SK-N-SH (cell line): ENCODE data around the gene USP40. TPM values are rescaled to one million over a fixed set of nuclear protein-coding genes. Genes with fewer than 3 reads are reported as not detected.

ENCODE experiments used
- CTCF ChIA-PET: fragments of 300-600, 350-600 bp; formaldehyde crosslinking; extraction: SDS; loops from one replicate; lab custom pipeline; 2021; lab: Yijun Ruan, JAX
- POLR2A ChIA-PET: fragments of 350-600 bp; sonication (Branson Sonifier 250); formaldehyde crosslinking; extraction: SDS; loops from one replicate; lab custom pipeline; 2020; ENCODE audit warnings: antibody characterized with exemption, inconsistent platforms; lab: Yijun Ruan, JAX
- DNase-seq: peaks from one replicate; pipeline ENCODE4 v3.0.0; 2012
- H2AFZ ChIP-seq: fragments of 200-600 bp; sonication (generic); 2 replicates; pipeline ENCODE4 v1.8.1; 2016; ENCODE audit warnings: antibody characterized with exemption, mild to moderate bottlenecking, low read depth
- H3F3A ChIP-seq: fragments of 200-600 bp; sonication (generic); replicated peaks from 2 replicates; pipeline ENCODE3; 2016; ENCODE audit warnings: antibody characterized with exemption, mild to moderate bottlenecking; ENCODE audit not compliant: insufficient read depth
- H3K27ac ChIP-seq, 2 experiments: fragments of 200-500 bp in 1 of 2; fragments of 200-600 bp in 1 of 2; sonication (Bioruptor generic) in 1 of 2; sonication (generic), shearing (Covaris generic) in 1 of 2; 2 replicates each; pipeline versions ENCODE4 v1.5.1 to v1.6.1; 2014 to 2016; ENCODE audit warnings: low read depth in 2 of 2, inconsistent platforms in 1 of 2, low read length in 1 of 2, mild to moderate bottlenecking in 1 of 2, mixed read lengths in 1 of 2
- H3K27me3 ChIP-seq: fragments of 200-600 bp; sonication (generic), shearing (Covaris generic); 2 replicates; pipeline ENCODE4 v1.6.1; 2016; ENCODE audit warnings: mixed run types; ENCODE audit not compliant: insufficient read depth
- H3K36me3 ChIP-seq, 2 experiments: fragments of 200-500 bp in 1 of 2; fragments of 200-600 bp in 1 of 2; sonication (Bioruptor generic) in 1 of 2; sonication (generic) in 1 of 2; replicated peaks in 1 of 2; 2 replicates each; pipeline versions ENCODE3 to v1.5.1; 2014 to 2016; ENCODE audit warnings: low read length in 1 of 2, mild to moderate bottlenecking in 1 of 2; ENCODE audit not compliant: insufficient read depth in 2 of 2, control insufficient read depth in 1 of 2
- H3K4me1 ChIP-seq, 2 experiments: fragments of 200-500 bp in 1 of 2; fragments of 200-600 bp in 1 of 2; sonication (Bioruptor generic) in 1 of 2; sonication (generic), shearing (Covaris generic) in 1 of 2; 2 replicates each; pipeline versions ENCODE4 v1.5.1 to v1.6.1; 2014 to 2016; ENCODE audit warnings: low read depth in 1 of 2, low read length in 1 of 2, mixed run types in 1 of 2; ENCODE audit not compliant: insufficient read depth in 2 of 2, control insufficient read depth in 1 of 2
- H3K4me2 ChIP-seq: fragments of 200-600 bp; sonication (generic), shearing (Covaris generic); 2 replicates; pipeline ENCODE4 v1.6.1; 2017; ENCODE audit warnings: mixed run types
- H3K4me3 ChIP-seq, 2 experiments: fragments of 200-500 bp in 1 of 2; fragments of 200-600 bp in 1 of 2; sonication (Bioruptor generic) in 1 of 2; sonication (generic), shearing (Covaris generic) in 1 of 2; 2 replicates each; pipeline versions ENCODE4 v1.5.1 to v1.8.1; 2014 to 2016; ENCODE audit warnings: low read depth in 2 of 2, inconsistent platforms in 1 of 2, low read length in 1 of 2, mild to moderate bottlenecking in 1 of 2, mixed read lengths in 1 of 2, moderate library complexity in 1 of 2
- H3K79me2 ChIP-seq: fragments of 200-600 bp; sonication (generic); 2 replicates; pipeline ENCODE4 v1.8.1; 2017; ENCODE audit warnings: mild to moderate bottlenecking; ENCODE audit not compliant: insufficient read depth
- H3K9ac ChIP-seq: fragments of 200-600 bp; sonication (generic); 2 replicates; pipeline ENCODE4 v1.6.1; 2017; ENCODE audit warnings: mixed run types
- H3K9me2 ChIP-seq: fragments of 200-600 bp; sonication (generic); 2 replicates; pipeline ENCODE4 v1.6.1; 2017; ENCODE audit warnings: mixed run types
- H3K9me3 ChIP-seq: fragments of 200-600 bp; sonication (generic); 2 replicates; pipeline ENCODE4 v1.6.1; 2017; ENCODE audit warnings: mixed run types, mild to moderate bottlenecking, moderate library complexity
- H4K20me1 ChIP-seq: fragments of 200-600 bp; sonication (generic); 2 replicates; pipeline ENCODE4 v1.6.1; 2017; ENCODE audit warnings: mild to moderate bottlenecking, mixed run types; ENCODE audit not compliant: insufficient read depth
- EP300 ChIP-seq, 2 experiments: IDR thresholded peaks; 2 replicates each; pipeline versions ENCODE4 v1.4.0 to v1.6.1; 2012; ENCODE audit warnings: borderline replicate concordance in 1 of 2, low read depth in 1 of 2, low read length in 1 of 2
- EZH2phosphoT487 ChIP-seq: fragments of 200-600 bp; sonication (generic); IDR thresholded peaks from 2 replicates; pipeline ENCODE4 v1.6.1; 2017; ENCODE audit warnings: low read depth, mixed run types, mild to moderate bottlenecking, antibody characterized with exemption, moderate library complexity, borderline replicate concordance
- FOSL2 ChIP-seq: IDR thresholded peaks from 2 replicates; pipeline ENCODE4 v1.4.0; 2012; ENCODE audit warnings: low read depth, mild to moderate bottlenecking, moderate library complexity, borderline replicate concordance
- FOXM1 ChIP-seq: IDR thresholded peaks from 2 replicates; pipeline ENCODE4 v1.4.0; 2012; ENCODE audit warnings: low read depth, mild to moderate bottlenecking
- GATA2 ChIP-seq: sonication (generic); formaldehyde crosslinking; IDR thresholded peaks from 2 replicates; pipeline ENCODE4 v1.5.0; 2020; ENCODE audit warnings: mild to moderate bottlenecking, missing genetic modification reagents
- MEF2A ChIP-seq: IDR thresholded peaks from 2 replicates; pipeline ENCODE4 v1.4.0; 2012; ENCODE audit warnings: low read depth, borderline replicate concordance
- NFIC ChIP-seq: IDR thresholded peaks from 2 replicates; pipeline ENCODE4 v1.4.0; 2012; ENCODE audit warnings: borderline replicate concordance
- NRF1 ChIP-seq: IDR thresholded peaks from 2 replicates; pipeline ENCODE4 v1.6.1; 2012; ENCODE audit warnings: low read depth, mild to moderate bottlenecking, low read length
- POLR2AphosphoS5 ChIP-seq: IDR thresholded peaks from 2 replicates; pipeline ENCODE4 v1.6.1; 2012; ENCODE audit warnings: low read depth, low read length
- RFX5 ChIP-seq: IDR thresholded peaks from 2 replicates; pipeline ENCODE4 v1.6.1; 2012; ENCODE audit warnings: mild to moderate bottlenecking, improper control_type of control experiment, low read length
- SIN3A ChIP-seq: IDR thresholded peaks from 2 replicates; pipeline ENCODE4 v1.6.1; 2012; ENCODE audit warnings: low read depth, mild to moderate bottlenecking, low read length, moderate library complexity, borderline replicate concordance
- TAF1 ChIP-seq: IDR thresholded peaks from 2 replicates; pipeline ENCODE4 v1.6.1; 2012; ENCODE audit warnings: low read depth, mild to moderate bottlenecking, low read length, moderate library complexity, borderline replicate concordance
- TEAD4 ChIP-seq: IDR thresholded peaks from 2 replicates; pipeline ENCODE4 v1.4.0; 2012; ENCODE audit warnings: mild to moderate bottlenecking, borderline replicate concordance; ENCODE audit not compliant: insufficient read depth
- USF2 ChIP-seq: fragments of 150-350 bp; IDR thresholded peaks from 2 replicates; pipeline ENCODE4 v1.6.1; 2017; ENCODE audit warnings: antibody characterized with exemption, low read length, low read depth, borderline replicate concordance
- YY1 ChIP-seq: IDR thresholded peaks from 2 replicates; pipeline ENCODE4 v1.4.0; 2012; ENCODE audit warnings: low read depth, mild to moderate bottlenecking
- WGBS: methylation state at CpG from one replicate; pipeline ENCODE4 v1.1.6; 2017; ENCODE audit warnings: low lambda C conversion rate; 5-methylcytosine and 5-hydroxymethylcytosine counted together
- polyA plus RNA-seq, 3 experiments: library from polyadenylated mRNA; depleted of rRNA; stranded (reverse); fragments of >200 nt; gene quantifications; 2 replicates each; pipeline ENCODE4 v1.2.3, GENCODE V29; 2012

USP40 gene
- polyA plus RNA-seq, 1 of the 3 experiments (the other 2 are of a cell fraction), result 37.0 TPM

DNA sequence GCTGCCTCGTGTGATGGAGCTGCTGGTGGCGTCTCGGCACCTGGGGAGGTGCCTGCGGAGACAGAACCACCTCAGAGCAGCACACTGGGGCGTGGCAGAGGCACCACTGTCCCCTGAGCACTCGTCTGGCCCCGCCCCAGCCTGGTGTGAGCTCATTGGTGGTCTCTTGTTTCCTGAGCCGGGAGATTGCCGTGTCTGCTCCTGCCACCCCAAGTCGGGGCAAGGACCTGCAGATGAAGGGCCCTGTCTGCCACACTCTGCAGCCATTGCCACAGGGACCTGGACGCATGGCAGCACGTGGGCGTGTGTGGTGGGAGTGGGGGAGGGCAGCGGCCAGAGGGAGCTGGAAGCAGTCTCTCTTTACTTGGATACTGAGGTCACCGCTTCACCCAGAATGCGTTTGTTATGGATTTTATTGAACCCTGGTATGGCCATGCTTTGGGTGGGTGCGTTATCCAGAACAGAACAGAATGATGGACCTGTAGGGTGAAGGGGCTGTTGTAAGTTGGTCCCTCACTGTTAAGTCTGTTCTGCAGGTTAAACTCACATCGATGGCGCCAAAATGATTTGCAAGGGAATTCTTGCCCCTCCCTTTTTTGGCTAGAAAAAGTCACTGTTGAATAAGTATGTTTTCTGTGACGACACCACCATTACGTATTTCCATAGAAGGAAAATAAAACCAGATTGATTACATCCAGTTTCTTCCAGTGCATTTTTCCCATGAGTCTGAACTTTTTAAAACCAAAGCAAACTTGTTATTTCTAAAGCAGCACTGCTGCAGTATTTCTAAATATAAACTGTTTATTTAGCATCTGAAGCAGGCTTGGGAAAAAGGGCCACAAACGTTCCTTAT lies 92.0 kb downstream of the USP40 start:
- 92% methylated on average over 14 of the region's 22 CpGs for WGBS
- Histone ChIP-seq H3K36me3 (peaks cover 3 to 40% of the 10 kb centered on the region in 2 experiments), H3K27me3 (no peaks in the 10 kb centered on the region), H4K20me1 (no peaks in the 10 kb centered on the region), H3K4me3 (no peak overlapping the region), H3K4me1 (peaks cover 0 to 3% of the 10 kb centered on the region in 2 experiments; a peak in 1 of 4 replicates), H3K9me2 (no peaks in the 10 kb centered on the region)
- CTCF ChIA-PET, result interaction anchor here (0.8 kb wide), 1 partner anchor 420 kb away, joined by 4 read pairs; no protein-coding TSS in a partner anchor
- TF ChIP-seq NFIC, result no peak
- no peak for TF ChIP-seq NRF1
- TF ChIP-seq TEAD4, result no peak
- no peak for TF ChIP-seq SIN3A
- no peak for TF ChIP-seq FOXM1
- TF ChIP-seq POLR2AphosphoS5, result no peak
- TF ChIP-seq FOSL2, result no peak
- no peak for TF ChIP-seq TAF1
- no peak for TF ChIP-seq USF2
- TF ChIP-seq, all 33 proteins: peak for 0
- H3K79me2 ChIP-seq, result no peaks in the 10 kb centered on the region
- no peak overlapping the region for H2AFZ ChIP-seq
- no peak overlapping the region; a peak in 1 of 4 replicates for H3K27ac ChIP-seq
- H3K9ac ChIP-seq, result no peak overlapping the region
- no peak for DNase-seq
- POLR2A ChIA-PET, result interaction anchor here (0.6 kb wide), 1 partner anchor 102 kb away, joined by 3 read pairs; no protein-coding TSS in a partner anchor
- H3K4me2 ChIP-seq, result no peak overlapping the region
- no peaks in the 10 kb centered on the region for H3F3A ChIP-seq
- H3K9me3 ChIP-seq, result no peaks in the 10 kb centered on the region

- no peak overlapping the region for H3K4me2 ChIP-seq
- H2AFZ ChIP-seq, result no peak overlapping the region
- CTCF ChIA-PET, result interaction anchor here (0.8 kb wide), 1 partner anchor 419 kb away, joined by 4 read pairs; no protein-coding TSS in a partner anchor
- H3K9me2 ChIP-seq, result no peaks in the 10 kb centered on the region
- no peaks in the 10 kb centered on the region for H3K79me2 ChIP-seq
- 93% methylated on average over 10 of the region's 10 CpGs for WGBS
- H3K27ac ChIP-seq, result no peak overlapping the region; a peak in 1 of 4 replicates
- no peaks in the 10 kb centered on the region for H3K27me3 ChIP-seq
- H3K4me3 ChIP-seq, result no peak overlapping the region
- no peaks in the 10 kb centered on the region for H4K20me1 ChIP-seq
- POLR2A ChIA-PET, result interaction anchor here (0.6 kb wide), 1 partner anchor 101 kb away, joined by 3 read pairs; no protein-coding TSS in a partner anchor
- H3F3A ChIP-seq, result no peaks in the 10 kb centered on the region
- no peaks in the 10 kb centered on the region for H3K9me3 ChIP-seq
- peaks cover 0 to 5% of the 10 kb centered on the region in 2 experiments; a peak in 1 of 4 replicates for H3K4me1 ChIP-seq
- peaks cover 3 to 45% of the 10 kb centered on the region in 2 experiments for H3K36me3 ChIP-seq
- no peak for DNase-seq
- TF ChIP-seq GATA2 (CRISPR knock-in tag) (no peak), SIN3A (no peak), YY1 (no peak), EZH2phosphoT487 (no peak), FOXM1 (no peak), NRF1 (no peak), TAF1 (no peak), MEF2A (no peak), USF2 (no peak), EP300 (IDR thresholded peaks at IDR 0.05; ENCODE audit: borderline replicate concordance in 1 of 2, low read depth in 1 of 2, low read length in 1 of 2) (no peak), FOSL2 (no peak), NFIC (no peak), RFX5 (no peak)
- TF ChIP-seq, all 33 proteins: peak for 0
- no peak overlapping the region for H3K9ac ChIP-seq
These were observed 92.7 kb downstream of the USP40 start for GRCh38 chr2:233473878-233474277.
